ENCODE results near the gene ATP6V1G2.

ATP6V1G2 gene

DNA sequence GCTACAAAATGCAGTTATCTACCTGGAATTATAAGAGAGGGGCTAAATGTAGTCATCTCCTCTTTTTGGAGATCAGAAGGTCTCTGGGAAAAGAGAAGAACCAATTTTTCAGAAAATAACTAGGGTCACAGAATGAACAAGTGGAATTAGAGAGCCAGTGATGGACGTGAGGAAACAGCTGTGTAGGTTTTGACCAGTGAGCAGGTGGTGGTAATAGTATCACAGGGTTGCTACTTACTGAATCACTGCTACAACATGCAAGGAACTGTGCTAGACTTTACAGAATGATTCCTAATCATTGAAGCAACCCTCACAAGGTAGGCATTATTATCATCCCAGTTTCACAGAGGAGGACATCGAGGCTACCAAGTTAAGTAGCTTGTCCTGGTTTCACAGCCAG lies 1.7 kb downstream of the ATP6V1G2 start:
- no peak for ATAC-seq

GRCh38 chr6:31543639-31544038 lies 2.8 kb downstream of the ATP6V1G2 start:
- no peak for ATAC-seq
- TF ChIP-seq ESRRG (CRISPR knock-in tag; IDR thresholded peaks at IDR 0.05) (no peak), CSDC2 (CRISPR knock-in tag; IDR thresholded peaks at IDR 0.05) (no peak), ZC3H10 (CRISPR knock-in tag; IDR thresholded peaks at IDR 0.05) (no peak), SNAI2 (CRISPR knock-in tag; IDR thresholded peaks at IDR 0.05) (no peak), POU6F1 (CRISPR knock-in tag; IDR thresholded peaks at IDR 0.05; ENCODE audit: borderline replicate concordance, low read depth) (no peak), ZFP3 (CRISPR knock-in tag; IDR thresholded peaks at IDR 0.05) (no peak), CSRNP3 (CRISPR knock-in tag; IDR thresholded peaks at IDR 0.05) (no peak), BACH2 (CRISPR knock-in tag; IDR thresholded peaks at IDR 0.05; ENCODE audit: borderline replicate concordance) (no peak), OSR1 (CRISPR knock-in tag; IDR thresholded peaks at IDR 0.05) (no peak), RARB (CRISPR knock-in tag; IDR thresholded peaks at IDR 0.05) (no peak), ZNF70 (CRISPR knock-in tag; IDR thresholded peaks at IDR 0.05) (no peak), TOX (CRISPR knock-in tag; IDR thresholded peaks at IDR 0.05; ENCODE audit: borderline replicate concordance) (no peak), ZNF565 (CRISPR knock-in tag; conservative IDR thresholded peaks at IDR 0.05; ENCODE audit: low read depth) (no peak), ISL1 (CRISPR knock-in tag; IDR thresholded peaks at IDR 0.05) (no peak), ARNTL (CRISPR knock-in tag; IDR thresholded peaks at IDR 0.05; ENCODE audit: borderline replicate concordance, low read depth) (no peak)
- TF ChIP-seq, protein P1, sequence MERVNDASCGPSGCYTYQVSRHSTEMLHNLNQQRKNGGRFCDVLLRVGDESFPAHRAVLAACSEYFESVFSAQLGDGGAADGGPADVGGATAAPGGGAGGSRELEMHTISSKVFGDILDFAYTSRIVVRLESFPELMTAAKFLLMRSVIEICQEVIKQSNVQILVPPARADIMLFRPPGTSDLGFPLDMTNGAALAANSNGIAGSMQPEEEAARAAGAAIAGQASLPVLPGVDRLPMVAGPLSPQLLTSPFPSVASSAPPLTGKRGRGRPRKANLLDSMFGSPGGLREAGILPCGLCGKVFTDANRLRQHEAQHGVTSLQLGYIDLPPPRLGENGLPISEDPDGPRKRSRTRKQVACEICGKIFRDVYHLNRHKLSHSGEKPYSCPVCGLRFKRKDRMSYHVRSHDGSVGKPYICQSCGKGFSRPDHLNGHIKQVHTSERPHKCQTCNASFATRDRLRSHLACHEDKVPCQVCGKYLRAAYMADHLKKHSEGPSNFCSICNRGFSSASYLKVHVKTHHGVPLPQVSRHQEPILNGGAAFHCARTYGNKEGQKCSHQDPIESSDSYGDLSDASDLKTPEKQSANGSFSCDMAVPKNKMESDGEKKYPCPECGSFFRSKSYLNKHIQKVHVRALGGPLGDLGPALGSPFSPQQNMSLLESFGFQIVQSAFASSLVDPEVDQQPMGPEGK (CRISPR knock-in tag; IDR thresholded peaks at IDR 0.05; ENCODE audit: borderline replicate concordance): no peak
- TF ChIP-seq, protein P2, sequence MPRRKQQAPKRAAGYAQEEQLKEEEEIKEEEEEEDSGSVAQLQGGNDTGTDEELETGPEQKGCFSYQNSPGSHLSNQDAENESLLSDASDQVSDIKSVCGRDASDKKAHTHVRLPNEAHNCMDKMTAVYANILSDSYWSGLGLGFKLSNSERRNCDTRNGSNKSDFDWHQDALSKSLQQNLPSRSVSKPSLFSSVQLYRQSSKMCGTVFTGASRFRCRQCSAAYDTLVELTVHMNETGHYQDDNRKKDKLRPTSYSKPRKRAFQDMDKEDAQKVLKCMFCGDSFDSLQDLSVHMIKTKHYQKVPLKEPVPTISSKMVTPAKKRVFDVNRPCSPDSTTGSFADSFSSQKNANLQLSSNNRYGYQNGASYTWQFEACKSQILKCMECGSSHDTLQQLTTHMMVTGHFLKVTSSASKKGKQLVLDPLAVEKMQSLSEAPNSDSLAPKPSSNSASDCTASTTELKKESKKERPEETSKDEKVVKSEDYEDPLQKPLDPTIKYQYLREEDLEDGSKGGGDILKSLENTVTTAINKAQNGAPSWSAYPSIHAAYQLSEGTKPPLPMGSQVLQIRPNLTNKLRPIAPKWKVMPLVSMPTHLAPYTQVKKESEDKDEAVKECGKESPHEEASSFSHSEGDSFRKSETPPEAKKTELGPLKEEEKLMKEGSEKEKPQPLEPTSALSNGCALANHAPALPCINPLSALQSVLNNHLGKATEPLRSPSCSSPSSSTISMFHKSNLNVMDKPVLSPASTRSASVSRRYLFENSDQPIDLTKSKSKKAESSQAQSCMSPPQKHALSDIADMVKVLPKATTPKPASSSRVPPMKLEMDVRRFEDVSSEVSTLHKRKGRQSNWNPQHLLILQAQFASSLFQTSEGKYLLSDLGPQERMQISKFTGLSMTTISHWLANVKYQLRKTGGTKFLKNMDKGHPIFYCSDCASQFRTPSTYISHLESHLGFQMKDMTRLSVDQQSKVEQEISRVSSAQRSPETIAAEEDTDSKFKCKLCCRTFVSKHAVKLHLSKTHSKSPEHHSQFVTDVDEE (CRISPR knock-in tag; IDR thresholded peaks at IDR 0.05): no peak
- TF ChIP-seq, protein P3, sequence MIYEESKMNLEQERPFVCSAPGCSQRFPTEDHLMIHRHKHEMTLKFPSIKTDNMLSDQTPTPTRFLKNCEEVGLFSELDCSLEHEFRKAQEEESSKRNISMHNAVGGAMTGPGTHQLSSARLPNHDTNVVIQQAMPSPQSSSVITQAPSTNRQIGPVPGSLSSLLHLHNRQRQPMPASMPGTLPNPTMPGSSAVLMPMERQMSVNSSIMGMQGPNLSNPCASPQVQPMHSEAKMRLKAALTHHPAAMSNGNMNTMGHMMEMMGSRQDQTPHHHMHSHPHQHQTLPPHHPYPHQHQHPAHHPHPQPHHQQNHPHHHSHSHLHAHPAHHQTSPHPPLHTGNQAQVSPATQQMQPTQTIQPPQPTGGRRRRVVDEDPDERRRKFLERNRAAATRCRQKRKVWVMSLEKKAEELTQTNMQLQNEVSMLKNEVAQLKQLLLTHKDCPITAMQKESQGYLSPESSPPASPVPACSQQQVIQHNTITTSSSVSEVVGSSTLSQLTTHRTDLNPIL (CRISPR knock-in tag; IDR thresholded peaks at IDR 0.05; ENCODE audit: low read depth): no peak

More for the DNA sequence above, 1.7 kb downstream of the ATP6V1G2 start:
- TF ChIP-seq ZFP30 (CRISPR knock-in tag; IDR thresholded peaks at IDR 0.05) (no peak), BACH2 (CRISPR knock-in tag; IDR thresholded peaks at IDR 0.05; ENCODE audit: borderline replicate concordance) (no peak), GLIS3 (CRISPR knock-in tag; IDR thresholded peaks at IDR 0.05) (no peak), TOX (CRISPR knock-in tag; IDR thresholded peaks at IDR 0.05; ENCODE audit: borderline replicate concordance) (no peak), ZNF8 (CRISPR knock-in tag; IDR thresholded peaks at IDR 0.05) (no peak), ZC3H10 (CRISPR knock-in tag; IDR thresholded peaks at IDR 0.05) (no peak), ZNF565 (CRISPR knock-in tag; conservative IDR thresholded peaks at IDR 0.05; ENCODE audit: low read depth) (no peak), CSRNP3 (CRISPR knock-in tag; IDR thresholded peaks at IDR 0.05) (no peak), ZFP3 (CRISPR knock-in tag; IDR thresholded peaks at IDR 0.05) (no peak)
- TF ChIP-seq, protein P2 (CRISPR knock-in tag; IDR thresholded peaks at IDR 0.05): no peak
- TF ChIP-seq, protein P3 (CRISPR knock-in tag; IDR thresholded peaks at IDR 0.05; ENCODE audit: low read depth): no peak
